ENCODE results near the gene ARMC9. TPM values are rescaled to one million over a fixed set of nuclear protein-coding genes. Genes with fewer than 3 reads are reported as not detected.
"Not testable (repeated sequence)": the region's sequence is repeated elsewhere in the genome, so short reads cannot be mapped to it uniquely, and the experiment has no call there.

ARMC9 gene
- polyA plus RNA-seq, 6 donors from 2014 or later = 0.29 to 0.71 (median 0.64) TPM; not detected in 1

- H3K27me3 Mint-ChIP-seq; ATAC-seq (ENCODE audit: low read depth in 2 of 2); DNase-seq; H3K9me3 Mint-ChIP-seq; H3K36me3 Mint-ChIP-seq: not testable (repeated sequence)
- peak overlapping the region in 1 of 8 donors; percentile 6 for H3K4me3 Mint-ChIP-seq
- peaks cover 8 to 24% (median 20%) of the 10 kb centered on the region in 3 donors for H3K4me1 Mint-ChIP-seq
- H3K27ac Mint-ChIP-seq = peak overlapping the region in 2 of 6 donors; percentile 42 to 67
Observed at GRCh38 chr2:231403421-231404182, 205.2 kb downstream of the ARMC9 start.

- H3K9me3 Mint-ChIP-seq; H3K4me3 Mint-ChIP-seq; ATAC-seq (ENCODE audit: low read depth in 2 of 2); H3K36me3 Mint-ChIP-seq; H3K27me3 Mint-ChIP-seq; DNase-seq: not testable (repeated sequence)
- H3K4me1 Mint-ChIP-seq = peaks cover 8 to 21% (median 20%) of the 10 kb centered on the region in 3 donors
- H3K27ac Mint-ChIP-seq = peak overlapping the region in 1 of 6 donors; percentile 28
Observed at GRCh38 chr2:231404183-231404578, 205.8 kb downstream of the ARMC9 start.

GRCh38 chr2:231405601-231406367 is 207.4 kb downstream of the ARMC9 start:
- H3K4me3 Mint-ChIP-seq = peak overlapping the region in 4 of 8 donors; percentile 10 to 59 (median 24)
- H3K27me3 Mint-ChIP-seq = not testable (repeated sequence)

GRCh38 chr2:231407686-231408085 is 209.3 kb downstream of the ARMC9 start:
- not testable (repeated sequence) for H3K27me3 Mint-ChIP-seq; H3K4me3 Mint-ChIP-seq; DNase-seq; H3K36me3 Mint-ChIP-seq; H3K9me3 Mint-ChIP-seq; ATAC-seq (ENCODE audit: low read depth in 2 of 2)
- Mint-ChIP-seq H3K4me1 (peaks cover 11 to 20% (median 19%) of the 10 kb centered on the region in 3 donors), H3K27ac (peak overlapping the region in 1 of 6 donors; percentile 49)

More at GRCh38 chr2:231405601-231406367, 207.4 kb downstream of the ARMC9 start:
- not testable (repeated sequence) for H3K9me3 Mint-ChIP-seq, H3K36me3 Mint-ChIP-seq
- H3K27ac Mint-ChIP-seq = peak overlapping the region in 4 of 6 donors; percentile 49 to 81 (median 72)
- DNase-seq (peak; percentile 40), ATAC-seq (ENCODE audit: low read depth in 2 of 2) (peak; percentile 83 to 86)
- peaks cover 8 to 16% (median 13%) of the 10 kb centered on the region in 3 donors for H3K4me1 Mint-ChIP-seq

- peaks cover 11 to 20% (median 19%) of the 10 kb centered on the region in 3 donors for H3K4me1 Mint-ChIP-seq
- not testable (repeated sequence) for H3K4me3 Mint-ChIP-seq; H3K36me3 Mint-ChIP-seq; H3K27me3 Mint-ChIP-seq; H3K27ac Mint-ChIP-seq; DNase-seq; H3K9me3 Mint-ChIP-seq; ATAC-seq (ENCODE audit: low read depth in 2 of 2)
Observed at GRCh38 chr2:231408304-231408703, 209.9 kb downstream of the ARMC9 start.

GRCh38 chr2:231409776-231410175 is 211.3 kb downstream of the ARMC9 start:
- Mint-ChIP-seq H3K27me3 (peaks cover 9 to 13% (median 13%) of the 10 kb centered on the region in 3 donors), H3K9me3 (peaks cover 0 to 7% (median 4%) of the 10 kb centered on the region in 7 donors), H3K4me3 (no peak overlapping the region), H3K36me3 (peaks cover 0 to 8% of the 10 kb centered on the region in 2 donors), H3K4me1 (peaks cover 11 to 20% (median 19%) of the 10 kb centered on the region in 3 donors), H3K27ac (no peak overlapping the region)
- ATAC-seq (ENCODE audit: low read depth in 2 of 2) (no peak), DNase-seq (no peak)

GRCh38 chr2:231410293-231411004 is 212.0 kb downstream of the ARMC9 start:
- ATAC-seq (ENCODE audit: low read depth in 2 of 2) (no peak), DNase-seq (no peak)
- H3K9me3 Mint-ChIP-seq = peaks cover 0 to 7% (median 4%) of the 10 kb centered on the region in 7 donors
- peak overlapping the region in 1 of 6 donors; percentile 30 for H3K27ac Mint-ChIP-seq
- H3K36me3 Mint-ChIP-seq = peaks cover 0 to 8% of the 10 kb centered on the region in 2 donors
- peaks cover 9 to 19% (median 18%) of the 10 kb centered on the region in 3 donors for H3K27me3 Mint-ChIP-seq
- peaks cover 6 to 14% (median 13%) of the 10 kb centered on the region in 3 donors for H3K4me1 Mint-ChIP-seq
- H3K4me3 Mint-ChIP-seq = peak overlapping the region in 1 of 8 donors; percentile 35

GRCh38 chr2:231411237-231411636 is 212.8 kb downstream of the ARMC9 start:
- Mint-ChIP-seq H3K27me3 (peaks cover 13 to 19% (median 18%) of the 10 kb centered on the region in 3 donors), H3K4me3 (peak overlapping the region in 6 of 8 donors; percentile 36 to 85 (median 66)), H3K9me3 (peaks cover 0 to 7% (median 4%) of the 10 kb centered on the region in 7 donors), H3K36me3 (peaks cover 0 to 8% of the 10 kb centered on the region in 2 donors), H3K27ac (peak overlapping the region in 1 of 6 donors; percentile 80), H3K4me1 (peaks cover 3 to 6% (median 6%) of the 10 kb centered on the region in 3 donors)
- no peak for ATAC-seq (ENCODE audit: low read depth in 2 of 2)
- no peak for DNase-seq

- DNase-seq (peak; percentile 86), ATAC-seq (ENCODE audit: low read depth in 2 of 2) (peak; percentile 97 to 98)
- Mint-ChIP-seq H3K9me3 (peaks cover 0 to 7% (median 4%) of the 10 kb centered on the region in 7 donors), H3K36me3 (peaks cover 0 to 8% of the 10 kb centered on the region in 2 donors), H3K4me3 (peak overlapping the region; percentile 56 to 85 (median 72)), H3K27ac (peak overlapping the region in 2 of 6 donors; percentile 47 to 66), H3K4me1 (peaks cover 3 to 6% (median 4%) of the 10 kb centered on the region in 3 donors), H3K27me3 (peaks cover 13 to 19% (median 18%) of the 10 kb centered on the region in 3 donors)
Observed at GRCh38 chr2:231411831-231412617, 213.6 kb downstream of the ARMC9 start.

- peak overlapping the region in 7 of 8 donors; percentile 18 to 74 (median 57) for H3K4me3 Mint-ChIP-seq
- no peak for ATAC-seq (ENCODE audit: low read depth in 2 of 2)
- peaks cover 13 to 19% (median 18%) of the 10 kb centered on the region in 3 donors for H3K27me3 Mint-ChIP-seq
- H3K36me3 Mint-ChIP-seq = peaks cover 0 to 8% of the 10 kb centered on the region in 2 donors
- H3K27ac Mint-ChIP-seq = peak overlapping the region in 1 of 6 donors; percentile 47
- peaks cover 3 to 6% (median 4%) of the 10 kb centered on the region in 3 donors for H3K4me1 Mint-ChIP-seq
- peaks cover 0 to 7% (median 4%) of the 10 kb centered on the region in 7 donors for H3K9me3 Mint-ChIP-seq
- DNase-seq = no peak
Observed at GRCh38 chr2:231412618-231412963, 214.2 kb downstream of the ARMC9 start.

GRCh38 chr2:231413456-231413855 is 215.0 kb downstream of the ARMC9 start:
- peaks cover 3 to 6% (median 4%) of the 10 kb centered on the region in 3 donors for H3K4me1 Mint-ChIP-seq
- H3K27ac Mint-ChIP-seq = no peak overlapping the region
- ATAC-seq (ENCODE audit: low read depth in 2 of 2) (no peak), DNase-seq (no peak)
- peaks cover 13 to 22% (median 18%) of the 10 kb centered on the region in 3 donors for H3K27me3 Mint-ChIP-seq
- no peak overlapping the region for H3K4me3 Mint-ChIP-seq
- H3K9me3 Mint-ChIP-seq = peaks cover 0 to 7% (median 4%) of the 10 kb centered on the region in 7 donors
- H3K36me3 Mint-ChIP-seq = peaks cover 0 to 8% of the 10 kb centered on the region in 2 donors

- Mint-ChIP-seq H3K27ac (peak overlapping the region in 1 of 6 donors; percentile 24), H3K4me3 (peak overlapping the region in 2 of 8 donors; percentile 21 to 59), H3K9me3 (peaks cover 0 to 7% (median 4%) of the 10 kb centered on the region in 7 donors), H3K36me3 (peaks cover 0 to 8% of the 10 kb centered on the region in 2 donors), H3K27me3 (peaks cover 13 to 27% (median 24%) of the 10 kb centered on the region in 3 donors), H3K4me1 (peaks cover 3 to 6% (median 4%) of the 10 kb centered on the region in 3 donors)
- DNase-seq (no peak), ATAC-seq (ENCODE audit: low read depth in 2 of 2) (no peak)
Observed at GRCh38 chr2:231413921-231414476, 215.6 kb downstream of the ARMC9 start.
